HG03520 (cell line): ENCODE results near the gene RINL.
"Not testable (repeated sequence)": the region's sequence is repeated elsewhere in the genome, so short reads cannot be mapped to it uniquely, and the experiment has no call there.

Experiments
- ATAC-seq: cut with Tn5 transposase; IDR thresholded peaks from one replicate; pipeline ENCODE4 v1.9.1; 2021; ENCODE audit warnings: mild to moderate bottlenecking, moderate library complexity; ENCODE audit not compliant: unreplicated experiment

RINL gene

GRCh38 chr19:38907227-38907626 is 29.2 kb upstream of the RINL start:
- no peak for ATAC-seq

GRCh38 chr19:38905620-38906019 is 27.5 kb upstream of the RINL start:
- no peak for ATAC-seq

GRCh38 chr19:38904581-38905539 is 26.8 kb upstream of the RINL start:
- ATAC-seq, result no peak

GRCh38 chr19:38901683-38902082 is 23.6 kb upstream of the RINL start:
- ATAC-seq, result no peak

GRCh38 chr19:38900743-38901190 is 22.7 kb upstream of the RINL start:
- no peak for ATAC-seq

- ATAC-seq, result no peak
These were observed 22.1 kb upstream of the RINL start for GRCh38 chr19:38900202-38900629.

- ATAC-seq, result peak; percentile 85
These were observed 21.5 kb upstream of the RINL start, which contains the start of the genes NFKBIB and SIRT2 for GRCh38 chr19:38899447-38900201. TSS of gene NFKBIB (plus strand) at chr19:38899969. CDS start at chr19:38900033, 64 bp downstream. TSS of gene SIRT2 (minus strand) at chr19:38899618. CDS start at chr19:38899521, 97 bp downstream.

GRCh38 chr19:38898788-38899446 is 20.8 kb upstream of the RINL start:
- no peak for ATAC-seq

- ATAC-seq, result no peak
These were observed 16.9 kb upstream of the RINL start for GRCh38 chr19:38894968-38895367.

GRCh38 chr19:38893341-38893771 is 15.3 kb upstream of the RINL start:
- ATAC-seq, result no peak

- ATAC-seq, result no peak
These were observed 14.8 kb upstream of the RINL start for GRCh38 chr19:38892841-38893240.

- no peak for ATAC-seq
These were observed 13.7 kb upstream of the RINL start for GRCh38 chr19:38891771-38892170.

GRCh38 chr19:38890686-38891085 is 12.6 kb upstream of the RINL start:
- no peak for ATAC-seq

- ATAC-seq, result no peak
These were observed 11.7 kb upstream of the RINL start for GRCh38 chr19:38889803-38890202.

GRCh38 chr19:38888876-38889275 is 10.8 kb upstream of the RINL start:
- ATAC-seq, result no peak

GRCh38 chr19:38884691-38885090 is 6.6 kb upstream of the RINL start:
- not testable (repeated sequence) for ATAC-seq

- ATAC-seq, result no peak
These were observed 5.2 kb upstream of the RINL start for GRCh38 chr19:38883286-38883685.

GRCh38 chr19:38880882-38881609 is 3.0 kb upstream of the RINL start:
- no peak for ATAC-seq

GRCh38 chr19:38880076-38880881 is 2.2 kb upstream of the RINL start:
- no peak for ATAC-seq

- ATAC-seq, result no peak
These were observed 1.3 kb upstream of the RINL start for GRCh38 chr19:38879400-38879751.
